ENCODE data around the gene CCDC7.
"Not testable (repeated sequence)": the region's sequence is repeated elsewhere in the genome, so short reads cannot be mapped to it uniquely, and the experiment has no call there.

CCDC7 gene

GRCh38 chr10:32445740-32446535 lies at the start of gene CCDC7:
Gene CCDC7, plus strand, starts transcription at chr10:32446140. Its CDS starts 5,503 bp downstream, at chr10:32451643.
- in situ Hi-C loops (cut with HindIII; ENCODE audit: low sequenced_read_pairs) = no loop called here

GRCh38 chr10:32397163-32397562 lies 48.8 kb upstream of the CCDC7 start:
- in situ Hi-C loops (cut with HindIII; ENCODE audit: low sequenced_read_pairs) = not testable (repeated sequence)

- in situ Hi-C loops (cut with HindIII; ENCODE audit: low sequenced_read_pairs) = not testable (repeated sequence)
Measured at GRCh38 chr10:32399720-32400119, 46.2 kb upstream of the CCDC7 start.

GRCh38 chr10:32400961-32401360 lies 45.0 kb upstream of the CCDC7 start:
- in situ Hi-C loops (cut with HindIII; ENCODE audit: low sequenced_read_pairs) = no loop called here

GRCh38 chr10:32402499-32402898 lies 43.4 kb upstream of the CCDC7 start:
- in situ Hi-C loops (cut with HindIII; ENCODE audit: low sequenced_read_pairs) = no loop called here

GRCh38 chr10:32403091-32403490 lies 42.8 kb upstream of the CCDC7 start:
- in situ Hi-C loops (cut with HindIII; ENCODE audit: low sequenced_read_pairs) = no loop called here

GRCh38 chr10:32408690-32409089 lies 37.2 kb upstream of the CCDC7 start:
- in situ Hi-C loops (cut with HindIII; ENCODE audit: low sequenced_read_pairs) = no loop called here

GRCh38 chr10:32409741-32410140 lies 36.2 kb upstream of the CCDC7 start:
- in situ Hi-C loops (cut with HindIII; ENCODE audit: low sequenced_read_pairs) = no loop called here

GRCh38 chr10:32410569-32410968 lies 35.4 kb upstream of the CCDC7 start:
- in situ Hi-C loops (cut with HindIII; ENCODE audit: low sequenced_read_pairs) = no loop called here

- in situ Hi-C loops (cut with HindIII; ENCODE audit: low sequenced_read_pairs) = no loop called here
Measured at GRCh38 chr10:32411797-32412498, 34.0 kb upstream of the CCDC7 start.

GRCh38 chr10:32412499-32412853 lies 33.5 kb upstream of the CCDC7 start:
- in situ Hi-C loops (cut with HindIII; ENCODE audit: low sequenced_read_pairs) = no loop called here

GRCh38 chr10:32413513-32413912 lies 32.4 kb upstream of the CCDC7 start:
- in situ Hi-C loops (cut with HindIII; ENCODE audit: low sequenced_read_pairs) = no loop called here

GRCh38 chr10:32415361-32415760 lies 30.6 kb upstream of the CCDC7 start:
- in situ Hi-C loops (cut with HindIII; ENCODE audit: low sequenced_read_pairs) = no loop called here

- in situ Hi-C loops (cut with HindIII; ENCODE audit: low sequenced_read_pairs) = no loop called here
Measured at GRCh38 chr10:32417911-32418547, 27.9 kb upstream of the CCDC7 start.

GRCh38 chr10:32418572-32418971 lies 27.4 kb upstream of the CCDC7 start:
- in situ Hi-C loops (cut with HindIII; ENCODE audit: low sequenced_read_pairs) = no loop called here

GRCh38 chr10:32419615-32420014 lies 26.3 kb upstream of the CCDC7 start:
- in situ Hi-C loops (cut with HindIII; ENCODE audit: low sequenced_read_pairs) = no loop called here

GRCh38 chr10:32426186-32426585 lies 19.8 kb upstream of the CCDC7 start:
- in situ Hi-C loops (cut with HindIII; ENCODE audit: low sequenced_read_pairs) = no loop called here

- in situ Hi-C loops (cut with HindIII; ENCODE audit: low sequenced_read_pairs) = no loop called here
Measured at GRCh38 chr10:32433542-32433941, 12.4 kb upstream of the CCDC7 start.

- in situ Hi-C loops (cut with HindIII; ENCODE audit: low sequenced_read_pairs) = no loop called here
Measured at GRCh38 chr10:32436215-32436614, 9.7 kb upstream of the CCDC7 start.

GRCh38 chr10:32437334-32437733 lies 8.6 kb upstream of the CCDC7 start:
- in situ Hi-C loops (cut with HindIII; ENCODE audit: low sequenced_read_pairs) = no loop called here

- in situ Hi-C loops (cut with HindIII; ENCODE audit: low sequenced_read_pairs) = no loop called here
Measured at GRCh38 chr10:32445036-32445435, 904 bp upstream of the CCDC7 start.
